EL (cell line): ENCODE results near the gene CIDEC.

Source experiments
- DNase-seq: peaks from one replicate; pipeline ENCODE4 v3.0.0-alpha.2; 2016

Gene CIDEC, protein sequence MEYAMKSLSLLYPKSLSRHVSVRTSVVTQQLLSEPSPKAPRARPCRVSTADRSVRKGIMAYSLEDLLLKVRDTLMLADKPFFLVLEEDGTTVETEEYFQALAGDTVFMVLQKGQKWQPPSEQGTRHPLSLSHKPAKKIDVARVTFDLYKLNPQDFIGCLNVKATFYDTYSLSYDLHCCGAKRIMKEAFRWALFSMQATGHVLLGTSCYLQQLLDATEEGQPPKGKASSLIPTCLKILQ

DNA sequence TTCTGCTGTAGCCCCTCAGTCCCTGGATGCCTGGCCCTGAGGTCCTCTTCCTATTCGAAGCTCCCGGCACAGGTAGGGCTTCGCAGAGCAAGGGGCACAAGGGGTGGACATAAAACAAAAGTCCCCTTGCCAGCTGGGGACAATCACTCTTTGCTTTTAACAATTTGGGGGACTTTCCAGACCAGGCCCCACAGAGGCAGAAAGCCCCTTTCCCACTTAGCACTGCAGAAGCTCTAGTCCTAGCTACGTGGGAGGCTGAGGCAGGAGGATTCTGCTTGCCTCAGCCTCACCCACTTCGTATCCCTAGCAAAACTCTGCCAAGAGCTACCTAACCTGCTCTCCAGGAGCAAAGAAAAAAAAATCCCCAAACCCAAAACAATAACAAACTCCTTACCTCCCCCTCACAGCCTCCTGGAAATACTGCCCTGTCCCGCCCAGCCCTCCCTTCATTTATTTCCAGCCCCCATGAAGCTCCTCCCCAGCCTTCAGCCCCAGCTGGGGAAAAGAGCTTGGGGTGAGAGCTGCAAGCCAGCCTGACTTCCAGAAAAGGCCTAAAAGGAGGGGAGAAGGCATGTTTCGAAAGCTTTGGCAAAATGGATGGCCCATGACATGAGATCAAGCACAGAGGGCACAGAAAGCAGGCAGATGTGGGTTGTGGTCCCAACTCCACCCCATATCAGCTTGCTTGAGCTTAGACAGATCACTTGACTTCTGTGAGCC is at the start of gene CIDEC:
Gene CIDEC, minus strand, starts transcription at position 424 of the 720 bp plus-strand sequence. CDS start 1,767 bp downstream, outside the sequence.
- DNase-seq: no peak

DNA sequence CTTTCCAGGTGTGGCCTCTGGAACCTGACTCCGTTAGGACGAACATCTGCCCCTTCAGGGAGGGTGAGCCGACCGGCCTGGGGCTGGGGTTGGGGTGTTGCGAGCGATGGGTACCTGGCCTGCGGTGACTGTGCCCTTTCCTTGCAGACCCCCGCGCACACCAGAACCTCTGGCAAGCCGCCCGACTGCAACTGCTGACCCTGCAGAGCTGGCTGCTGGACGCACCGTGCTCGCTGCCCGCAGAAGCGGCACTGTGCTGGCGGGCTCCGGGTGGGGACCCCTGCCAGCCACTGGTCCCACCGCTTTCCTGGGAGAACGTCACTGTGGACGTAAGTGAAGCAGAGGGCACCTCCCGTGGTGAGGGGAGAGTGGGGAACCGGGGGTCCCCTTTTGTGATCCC is 48.1 kb upstream of the CIDEC start:
- DNase-seq: no peak

DNA sequence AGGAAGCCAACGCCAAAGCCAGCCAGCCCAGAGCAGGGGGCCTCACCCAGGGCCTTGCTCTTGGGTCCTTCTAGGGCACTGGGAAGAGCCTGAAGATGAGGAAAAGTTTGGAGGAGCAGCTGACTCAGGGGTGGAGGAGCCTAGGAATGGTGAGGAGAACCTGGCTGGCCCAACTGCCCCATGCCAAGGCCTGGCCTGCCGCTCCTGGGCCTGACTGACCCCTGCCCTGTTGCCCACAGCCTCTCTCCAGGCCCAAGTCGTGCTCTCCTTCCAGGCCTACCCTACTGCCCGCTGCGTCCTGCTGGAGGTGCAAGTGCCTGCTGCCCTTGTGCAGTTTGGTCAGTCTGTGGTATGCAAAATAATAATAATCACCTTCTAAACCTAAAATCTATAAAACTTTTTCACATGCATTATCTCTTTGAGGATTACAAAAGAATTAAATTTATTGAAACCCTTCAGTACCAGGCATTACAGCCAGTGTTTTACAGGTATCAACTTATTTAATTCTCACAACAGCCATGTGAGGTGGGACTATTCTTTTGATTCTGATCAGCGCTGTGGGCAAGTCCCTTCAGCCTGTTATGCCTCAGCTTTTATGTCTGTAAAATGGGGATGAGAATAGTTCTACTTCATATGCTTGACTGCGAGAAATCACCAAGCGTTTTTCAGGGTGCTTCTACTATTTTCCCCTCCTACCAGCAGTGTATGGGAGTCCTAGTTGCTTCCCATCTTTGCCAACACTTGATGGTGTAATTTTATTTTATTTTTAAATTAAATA is 38.4 kb upstream of the CIDEC start:
- DNase-seq: no peak

DNA sequence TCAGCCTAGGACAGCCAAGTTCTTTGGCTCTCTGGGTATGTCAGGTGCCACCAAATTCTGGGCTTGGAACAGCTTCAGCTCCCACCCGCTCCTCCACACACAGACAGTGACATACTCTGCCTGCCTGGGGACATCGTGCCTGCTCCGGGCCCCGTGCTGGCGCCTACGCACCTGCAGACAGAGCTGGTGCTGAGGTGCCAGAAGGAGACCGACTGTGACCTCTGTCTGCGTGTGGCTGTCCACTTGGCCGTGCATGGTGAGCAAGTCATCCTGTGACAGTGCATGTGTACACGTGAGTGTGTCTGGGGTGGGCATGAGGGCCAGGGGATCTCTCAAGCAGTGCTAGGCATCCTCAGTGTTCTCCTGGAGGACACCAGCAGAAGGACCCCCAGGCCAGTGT is 37.8 kb upstream of the CIDEC start:
- no peak for DNase-seq

DNA sequence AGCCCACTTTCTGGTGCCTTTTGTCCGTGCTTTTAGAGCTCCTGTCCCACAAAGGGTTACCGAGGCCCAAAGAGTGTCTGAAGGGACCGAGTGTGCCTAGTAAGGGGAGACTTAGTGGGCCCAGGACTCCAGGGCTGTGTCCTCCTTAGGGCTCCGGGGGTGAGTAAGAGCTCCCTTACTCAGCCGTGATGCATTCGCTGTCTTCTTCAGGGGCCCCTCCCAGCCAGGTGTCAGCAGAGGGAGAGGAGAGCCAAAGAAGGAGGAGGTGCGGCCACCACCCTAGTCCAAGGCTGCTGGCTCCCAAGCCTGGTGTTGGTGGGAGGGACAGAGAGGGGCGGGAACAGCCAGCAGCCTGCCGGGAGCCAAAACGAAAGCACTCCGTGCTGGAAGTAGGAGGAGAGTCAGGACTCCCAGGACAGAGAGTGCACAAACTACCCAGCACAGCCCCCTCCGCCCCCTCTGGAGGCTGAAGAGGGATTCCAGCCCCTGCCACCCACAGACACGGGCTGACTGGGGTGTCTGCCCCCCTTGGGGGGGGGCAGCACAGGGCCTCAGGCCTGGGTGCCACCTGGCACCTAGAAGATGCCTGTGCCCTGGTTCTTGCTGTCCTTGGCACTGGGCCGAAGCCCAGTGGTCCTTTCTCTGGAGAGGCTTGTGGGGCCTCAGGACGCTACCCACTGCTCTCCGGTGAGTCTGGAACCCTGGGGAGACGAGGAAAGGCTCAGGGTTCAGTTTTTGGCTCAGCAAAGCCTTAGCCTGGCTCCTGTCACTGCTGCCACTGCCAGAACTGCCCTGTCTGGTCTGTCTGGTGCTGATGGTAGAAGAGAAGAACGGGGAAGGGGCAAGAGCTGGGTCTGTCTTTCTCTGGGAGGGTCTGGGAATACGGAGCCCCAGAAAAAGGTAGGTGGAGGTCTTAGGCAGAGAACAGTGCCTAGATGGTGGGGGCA is 37.0 kb upstream of the CIDEC start, which contains the start of gene IL17RC:
Gene IL17RC, plus strand, starts transcription at position 365 of the 947 bp plus-strand sequence. Its CDS starts 218 bp downstream, at position 583.
- DNase-seq: peak; percentile 94

DNA sequence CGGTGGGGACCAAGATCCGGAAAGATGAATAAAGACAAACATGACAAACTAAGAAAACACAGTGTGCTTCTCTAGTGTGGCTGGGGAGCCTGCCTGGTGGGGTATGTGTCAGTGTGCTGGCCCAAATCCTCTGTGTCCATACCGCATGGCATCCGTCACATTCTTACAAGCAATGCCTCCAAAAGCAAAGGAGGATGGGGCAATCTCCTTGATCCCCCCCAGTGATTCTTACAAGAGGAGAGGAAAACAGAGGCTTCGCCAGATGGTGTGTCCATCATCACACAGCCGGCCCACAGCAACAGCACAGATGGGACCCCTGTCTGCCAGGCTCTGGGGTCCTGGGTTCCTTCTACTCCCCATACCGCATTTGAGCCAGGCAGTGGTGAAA is 36.3 kb upstream of the CIDEC start:
- peak; percentile 54 for DNase-seq

DNA sequence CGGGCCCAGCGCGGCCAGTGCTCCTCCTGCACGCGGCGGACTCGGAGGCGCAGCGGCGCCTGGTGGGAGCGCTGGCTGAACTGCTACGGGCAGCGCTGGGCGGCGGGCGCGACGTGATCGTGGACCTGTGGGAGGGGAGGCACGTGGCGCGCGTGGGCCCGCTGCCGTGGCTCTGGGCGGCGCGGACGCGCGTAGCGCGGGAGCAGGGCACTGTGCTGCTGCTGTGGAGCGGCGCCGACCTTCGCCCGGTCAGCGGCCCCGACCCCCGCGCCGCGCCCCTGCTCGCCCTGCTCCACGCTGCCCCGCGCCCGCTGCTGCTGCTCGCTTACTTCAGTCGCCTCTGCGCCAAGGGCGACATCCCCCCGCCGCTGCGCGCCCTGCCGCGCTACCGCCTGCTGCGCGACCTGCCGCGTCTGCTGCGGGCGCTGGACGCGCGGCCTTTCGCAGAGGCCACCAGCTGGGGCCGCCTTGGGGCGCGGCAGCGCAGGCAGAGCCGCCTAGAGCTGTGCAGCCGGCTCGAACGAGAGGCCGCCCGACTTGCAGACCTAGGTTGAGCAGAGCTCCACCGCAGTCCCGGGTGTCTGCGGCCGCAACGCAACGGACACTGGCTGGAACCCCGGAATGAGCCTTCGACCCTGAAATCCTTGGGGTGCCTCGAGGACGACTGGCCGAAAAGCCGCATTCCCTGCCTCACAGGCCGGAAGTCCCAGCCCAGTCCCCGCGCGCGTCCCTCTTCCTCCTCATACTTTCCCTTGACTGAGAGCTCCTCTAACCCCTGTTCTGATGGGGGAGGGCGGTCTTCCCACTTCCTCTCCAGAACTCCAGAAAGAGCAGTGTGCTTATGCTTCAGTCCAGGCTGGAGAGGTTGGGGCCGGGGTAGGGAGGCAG is 35.4 kb upstream of the CIDEC start:
- peak; percentile 80 for DNase-seq

DNA sequence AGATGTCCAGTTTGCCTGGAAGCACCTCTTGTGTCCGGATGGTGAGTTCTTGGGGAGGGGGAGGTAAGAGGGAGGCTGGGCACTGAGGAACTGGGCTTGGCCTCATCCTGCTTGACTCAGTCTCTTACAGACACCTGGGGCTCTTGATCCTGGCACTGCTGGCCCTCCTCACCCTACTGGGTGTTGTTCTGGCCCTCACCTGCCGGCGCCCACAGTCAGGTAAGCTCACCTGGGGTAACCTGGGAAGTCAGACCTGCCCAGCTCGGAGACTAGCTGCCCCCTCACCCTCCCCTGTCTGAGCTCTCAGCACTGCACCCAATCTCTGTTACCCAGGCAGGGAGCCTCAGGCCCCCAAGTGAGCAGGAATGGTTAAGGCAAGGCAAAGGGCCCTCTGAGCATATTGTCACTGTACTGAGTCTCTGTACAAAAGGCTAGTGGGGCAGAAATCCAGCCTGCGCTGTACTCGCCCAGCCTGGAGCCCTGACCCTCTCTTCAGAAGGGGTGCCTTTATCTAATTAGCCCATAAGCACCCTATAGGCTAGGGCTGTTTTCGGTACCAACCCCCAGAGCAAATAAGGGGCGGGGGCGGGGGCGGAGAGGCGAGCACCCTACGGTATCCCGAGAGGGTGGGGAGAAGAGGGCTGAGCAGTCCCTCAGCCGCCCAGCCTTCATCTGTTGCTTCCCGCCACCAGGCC is 34.7 kb upstream of the CIDEC start:
- DNase-seq: no peak

DNA sequence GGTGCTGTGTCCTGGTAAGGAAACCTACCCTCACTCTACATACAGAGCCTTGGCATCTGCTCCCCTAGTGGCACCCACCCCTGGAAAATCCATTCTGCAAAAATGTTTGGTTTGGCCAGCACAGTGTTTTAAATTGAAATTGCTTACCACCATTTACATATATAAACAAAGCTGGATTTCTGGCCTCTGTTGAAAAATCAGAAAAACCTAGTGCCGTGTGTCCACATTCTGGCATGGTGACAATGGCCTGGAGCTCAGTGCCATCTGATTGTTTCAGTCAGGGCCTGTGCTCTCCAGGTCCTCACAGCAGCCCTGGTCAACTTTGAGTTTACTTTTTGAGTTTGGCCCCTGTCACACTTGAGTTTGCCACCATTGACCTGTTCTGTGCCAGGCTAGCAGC is 34.0 kb upstream of the CIDEC start:
- no peak for DNase-seq

DNA sequence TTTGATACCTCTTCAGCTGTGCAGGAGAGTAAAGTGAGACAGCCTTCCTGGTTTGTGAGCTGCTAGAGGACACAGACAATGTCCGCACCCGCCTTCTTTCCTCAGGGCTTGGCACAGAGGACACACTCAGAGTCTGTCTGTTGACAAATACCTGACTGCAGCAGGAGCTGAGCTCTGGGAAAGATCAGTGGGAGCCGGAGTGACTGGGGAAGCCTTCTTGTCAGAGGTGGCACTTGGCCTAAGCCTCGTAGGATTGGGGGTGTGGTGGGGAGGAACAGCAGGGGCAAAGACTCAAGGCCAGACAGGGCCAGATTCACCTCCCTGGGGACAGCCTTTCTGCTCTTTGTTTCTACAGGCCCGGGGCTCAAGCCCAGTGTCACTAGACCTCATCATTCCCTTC is 33.5 kb upstream of the CIDEC start:
- DNase-seq: no peak

DNA sequence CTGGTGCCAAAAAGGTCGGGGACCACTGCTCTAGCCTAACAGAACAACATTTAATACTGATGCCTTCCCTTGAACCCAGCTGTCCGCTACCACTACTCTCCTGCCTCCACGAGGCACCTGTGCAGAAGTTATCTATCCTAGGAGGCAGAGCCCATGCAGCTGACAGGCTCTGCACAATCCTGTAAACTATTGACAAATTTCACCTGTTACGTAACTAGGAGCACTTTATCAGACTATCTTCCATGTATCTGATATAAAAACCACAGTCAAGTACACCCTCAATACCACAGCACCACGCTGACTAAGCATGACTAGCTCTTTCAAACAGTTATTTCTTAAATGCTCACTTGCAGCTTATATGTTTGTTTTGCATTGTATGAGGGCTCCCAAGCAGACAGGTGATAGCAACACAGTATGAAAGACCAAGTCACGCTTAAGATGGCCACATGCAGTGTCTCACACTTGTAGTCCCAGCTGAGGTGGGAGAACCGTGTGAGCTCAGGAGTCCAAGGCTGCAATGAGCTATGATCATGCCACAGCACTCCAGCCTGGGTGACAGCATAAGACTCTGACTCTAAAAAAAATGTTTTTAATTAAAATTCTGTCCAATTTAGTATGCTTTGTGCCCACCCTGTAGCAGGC is 32.4 kb upstream of the CIDEC start:
- peak; percentile 40 for DNase-seq

DNA sequence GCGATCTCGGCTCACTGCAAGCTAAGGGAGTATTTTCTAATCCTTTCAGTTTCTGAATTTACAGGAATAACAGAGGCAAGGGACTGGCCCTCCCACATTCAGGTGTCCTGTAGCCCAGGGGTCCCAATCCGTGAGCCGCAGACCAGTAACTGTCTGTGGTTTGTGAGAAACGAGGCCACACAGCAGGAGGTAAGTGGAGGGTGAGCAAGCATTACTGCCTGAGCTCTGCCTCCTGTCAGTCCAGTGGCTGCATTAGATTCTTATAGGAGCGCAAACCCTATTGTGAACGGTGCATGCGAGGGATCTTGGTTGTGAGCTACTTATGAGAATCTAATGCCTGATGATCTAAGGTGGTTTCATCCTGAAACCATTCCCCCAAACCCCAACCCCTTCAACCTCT is 31.8 kb upstream of the CIDEC start:
- DNase-seq: no peak

DNA sequence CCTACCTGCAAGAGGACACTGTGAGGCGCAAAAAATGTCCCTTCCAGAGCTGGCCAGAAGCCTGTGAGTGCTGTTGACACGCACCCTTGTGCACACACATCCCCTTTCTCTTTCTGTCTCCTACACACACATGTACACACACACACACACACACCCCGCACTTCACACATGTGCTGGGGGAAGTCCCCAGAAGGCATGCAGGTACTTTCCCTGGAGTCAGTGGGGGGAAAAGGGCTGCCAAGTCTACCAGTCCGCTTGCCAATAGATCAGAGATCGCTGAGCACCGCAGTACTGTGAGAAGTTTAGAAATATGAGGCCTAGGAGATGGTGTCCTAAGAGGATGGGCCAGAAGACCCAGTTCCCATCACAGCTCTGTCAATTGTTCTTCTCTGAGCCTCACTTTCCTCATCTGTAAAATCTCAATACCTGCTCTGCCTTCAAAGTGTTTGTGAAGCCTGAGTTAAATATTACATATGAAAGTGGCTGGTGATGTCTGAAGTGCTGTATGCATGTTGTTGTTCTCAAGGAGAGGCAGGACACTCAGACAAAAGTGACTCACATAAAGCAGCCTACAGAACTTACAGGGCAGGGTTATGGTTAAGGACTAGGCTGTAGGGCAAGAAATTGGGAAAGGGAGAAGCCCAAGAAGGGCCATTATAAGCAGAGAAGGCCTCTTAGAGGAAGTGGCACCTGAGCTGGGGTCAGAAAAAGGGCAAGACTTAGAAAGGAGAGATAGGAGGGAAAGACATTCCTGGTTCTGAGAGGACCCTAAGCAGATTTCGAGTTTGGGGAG is 29.4 kb upstream of the CIDEC start:
- DNase-seq: no peak

DNA sequence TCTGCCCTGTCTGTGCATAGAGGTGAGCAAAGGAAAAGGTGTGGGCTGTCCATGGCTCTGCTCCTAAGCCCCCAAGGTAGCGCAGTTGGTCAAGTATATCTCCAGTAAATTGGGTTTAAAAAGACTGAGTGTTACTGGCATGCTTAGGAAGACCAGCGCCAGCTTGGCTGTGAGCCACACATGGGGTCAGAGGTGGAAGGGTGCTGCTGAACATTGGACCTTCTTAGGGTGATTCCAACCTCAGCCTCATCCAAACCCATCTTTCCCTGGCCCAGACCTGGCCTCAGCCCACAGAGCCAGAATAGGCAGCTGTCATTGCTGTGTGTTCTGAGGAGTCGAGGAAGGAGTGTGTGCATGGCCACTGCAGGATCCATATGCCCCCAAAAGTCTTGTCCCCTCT is 28.2 kb upstream of the CIDEC start:
- no peak for DNase-seq

DNA sequence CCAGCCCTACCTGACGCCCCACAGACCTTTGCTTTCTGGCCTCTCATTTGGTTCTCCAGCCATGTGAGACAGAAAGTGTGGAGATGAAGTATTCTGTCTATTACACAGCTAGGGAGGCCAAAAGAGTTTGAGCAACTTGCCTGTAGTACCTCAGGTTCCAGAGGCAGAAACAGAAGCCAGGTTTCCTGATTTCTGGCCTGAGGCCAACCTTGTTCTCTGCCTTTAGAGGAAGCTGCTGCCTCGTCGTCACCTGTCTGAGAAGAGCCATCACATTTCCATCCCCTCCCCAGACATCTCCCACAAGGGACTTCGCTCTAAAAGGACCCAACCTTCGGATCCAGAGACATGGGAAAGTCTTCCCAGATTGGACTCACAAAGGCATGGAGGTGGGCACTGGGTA is 26.4 kb upstream of the CIDEC start:
- DNase-seq: no peak

DNA sequence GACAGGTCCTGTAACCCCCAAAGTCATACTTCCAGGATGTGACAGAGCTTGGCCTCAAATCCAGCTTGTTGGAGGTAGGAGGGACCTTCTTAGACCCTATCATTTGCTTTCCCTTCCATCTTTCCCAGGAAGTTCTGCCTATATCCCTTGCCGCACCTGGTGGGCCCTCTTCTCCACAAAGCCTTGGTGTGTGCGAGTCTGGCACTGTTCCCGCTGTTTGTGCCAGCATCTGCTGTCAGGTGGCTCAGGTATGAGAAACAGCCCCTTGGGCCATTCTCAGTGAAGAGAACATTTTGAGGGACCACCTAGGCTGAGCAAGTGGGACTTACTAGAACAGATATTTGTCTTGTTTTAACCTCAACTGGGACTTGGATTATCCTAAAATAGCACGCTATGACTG is 23.9 kb upstream of the CIDEC start:
- no peak for DNase-seq

DNA sequence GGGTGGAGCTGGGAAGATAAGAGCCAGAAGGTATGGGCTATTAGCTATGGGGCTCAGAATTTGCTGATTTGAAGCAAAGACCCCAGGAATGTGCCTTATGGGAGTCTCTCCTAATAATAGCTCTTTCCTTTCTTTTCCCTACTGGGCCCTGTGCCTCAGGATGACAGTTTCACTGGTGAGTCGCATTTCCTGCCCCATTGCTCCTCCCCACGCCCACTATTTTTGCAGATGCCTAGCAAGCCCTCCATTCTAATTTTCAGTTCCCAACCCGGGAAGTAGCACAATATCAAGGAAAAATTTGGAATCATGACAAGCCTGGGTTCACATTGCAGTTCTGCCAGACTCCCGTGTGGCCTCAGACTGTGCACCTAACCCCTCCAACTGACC is 23.2 kb upstream of the CIDEC start:
- DNase-seq: peak; percentile 59

DNA sequence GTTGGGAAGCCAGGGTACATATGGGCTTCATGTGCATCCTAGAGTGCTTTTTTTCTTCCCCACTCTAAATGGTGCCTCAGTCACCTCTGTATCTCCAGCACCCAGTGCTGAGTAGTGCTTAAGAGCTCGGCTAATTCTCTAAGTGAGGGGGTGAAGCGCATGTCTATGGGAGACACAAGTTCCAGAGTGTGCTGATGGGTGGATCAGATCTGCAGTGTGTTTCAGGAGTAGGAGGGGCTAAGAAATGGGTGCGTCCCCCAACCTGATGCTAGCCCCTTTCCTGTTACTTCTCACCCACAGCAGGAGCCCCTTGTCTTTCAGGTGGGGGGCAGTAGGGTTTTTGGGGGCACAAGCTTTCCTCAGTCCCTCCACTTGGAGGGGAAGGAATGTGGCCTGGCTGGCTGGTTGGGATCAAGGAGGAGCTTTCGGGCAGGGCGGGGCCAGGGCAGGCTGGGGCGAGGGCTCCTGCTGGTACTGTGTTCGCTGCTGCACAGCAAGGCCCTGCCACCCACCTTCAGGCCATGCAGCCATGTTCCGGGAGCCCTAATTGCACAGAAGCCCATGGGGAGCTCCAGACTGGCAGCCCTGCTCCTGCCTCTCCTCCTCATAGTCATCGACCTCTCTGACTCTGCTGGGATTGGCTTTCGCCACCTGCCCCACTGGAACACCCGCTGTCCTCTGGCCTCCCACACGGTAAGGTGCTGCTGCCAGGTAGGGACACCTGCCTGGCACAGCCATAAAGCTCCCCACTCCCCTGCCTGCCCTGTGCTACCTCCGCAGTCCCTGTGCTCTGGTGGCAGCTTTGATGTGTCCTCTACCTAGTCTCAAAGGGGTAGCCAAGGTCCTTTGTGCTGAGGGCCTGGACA is 22.6 kb upstream of the CIDEC start, which contains the start of gene IL17RE:
Gene IL17RE, plus strand, starts transcription at position 477 of the 866 bp plus-strand sequence. Its CDS starts 85 bp downstream, at position 562.
- DNase-seq: no peak
